Kidney (tissue), 14 donors: ENCODE results near the gene OCIAD2. TPM values are rescaled to one million over a fixed set of nuclear protein-coding genes. Genes with fewer than 3 reads are reported as not detected.
"Not testable (repeated sequence)": the region's sequence is repeated elsewhere in the genome, so short reads cannot be mapped to it uniquely, and the experiment has no call there.

ENCODE experiments used
- DNase-seq, 5 donors: peaks; one replicate each; pipeline ENCODE4 v3.0.0-alpha.2; 2013 to 2020
- FAIRE-seq: peaks from 2 replicates; lab custom pipeline; 2012; peaks lifted over from hg19 to GRCh38; lab: Jason Lieb, UNC
- H3K27ac ChIP-seq, 2 donors: one replicate each; pipeline ENCODE4 v1.7.0; 2013; ENCODE audit warnings: low read depth in 2 of 2, low read length in 2 of 2, inconsistent platforms in 1 of 2
- H3K27me3 ChIP-seq: one replicate; pipeline ENCODE4 v1.7.1; 2013; ENCODE audit warnings: low read length, inconsistent platforms; ENCODE audit not compliant: control insufficient read depth, insufficient read depth
- H3K36me3 ChIP-seq, 3 donors: one replicate each; pipeline versions ENCODE4 v1.7.0 to v1.7.1; 2013; ENCODE audit warnings: low read length in 3 of 3, control low read depth in 1 of 3, inconsistent platforms in 1 of 3; ENCODE audit not compliant: insufficient read depth in 3 of 3, control insufficient read depth in 2 of 3
- H3K4me1 ChIP-seq, 3 donors: one replicate each; pipeline versions ENCODE4 v1.7.0 to v1.7.1; 2013; ENCODE audit warnings: low read length in 3 of 3, inconsistent platforms in 1 of 3, low read depth in 1 of 3; ENCODE audit not compliant: control insufficient read depth in 2 of 3, insufficient read depth in 2 of 3
- H3K4me3 ChIP-seq, 3 donors: one replicate each; pipeline versions ENCODE4 v1.7.0 to v1.8.1; 2013; ENCODE audit warnings: low read length in 3 of 3, control low read depth in 1 of 3, inconsistent platforms in 1 of 3
- H3K9ac ChIP-seq, 3 donors: one replicate each; pipeline versions ENCODE4 v1.7.0 to v1.7.1; 2013; ENCODE audit warnings: low read length in 3 of 3, control low read depth in 1 of 3, inconsistent platforms in 1 of 3
- H3K9me3 ChIP-seq, 3 donors: one replicate each; pipeline versions ENCODE4 v1.7.0 to v1.7.1; 2013; ENCODE audit warnings: low read length in 3 of 3, control low read depth in 1 of 3, inconsistent platforms in 1 of 3; ENCODE audit not compliant: control insufficient read depth in 2 of 3, insufficient read depth in 1 of 3
- CTCF ChIP-seq: IDR thresholded peaks from 3 replicates; pipeline ENCODE4 v1.5.1; 2012; ENCODE audit warnings: mild to moderate bottlenecking, moderate library complexity, borderline replicate concordance; ENCODE audit not compliant: insufficient read depth; ENCODE audit errors: extremely low read depth
- intact Hi-C: fragments of 100-400 bp; cut with DNase I; formaldehyde crosslinking; loops from one replicate; pipeline ENCODE4 v1.11.1; 2022
- polyA plus RNA-seq: library from polyadenylated mRNA; stranded (reverse); fragments of 350-450 nt; fragmentation: Illumina TruSeq; extraction: RNeasy Lipid Tissue Mini Kit (QIAGEN cat#74804); gene quantifications from one replicate; pipeline ENCODE4 v1.2.3, GENCODE V29; 2014; ENCODE audit warnings: low read depth, low replicate concordance; ENCODE audit not compliant: insufficient read depth
- total RNA-seq: library from RNA; stranded (reverse); fragmentation: NEBNext Ultra II Directional; extraction: Animal tissue kit (Norgen Biotek cat#: 25700); gene quantifications from one replicate; pipeline ENCODE4 v1.2.1, GENCODE V29; 2021
- donor health status: control.
- donor health status: control.
- donor health status: control.
- donor health status: control.
- donor health status: control.
- donor health status: DM: yes; HTN: yes; CAD: no.
- donor health status: Normal renal cell carcinoma (clear cell type).

The OCIAD2 gene
- total and polyA plus RNA-seq, 2 donors from 2014 or later: 76.3 to 277 TPM

- no peak for TF ChIP-seq CTCF
- no peak overlapping the region for H3K9ac ChIP-seq
- H3K36me3 ChIP-seq: peaks cover 3 to 14% (median 10%) of the 10 kb centered on the region in 3 donors
- H3K27ac ChIP-seq: no peak overlapping the region
- no peaks in the 10 kb centered on the region for H3K4me1 ChIP-seq
- FAIRE-seq (no peak), DNase-seq (no peak)
- intact Hi-C loops: no loop called here
- H3K9me3 ChIP-seq: no peaks in the 10 kb centered on the region
- no peaks in the 10 kb centered on the region for H3K27me3 ChIP-seq
- H3K4me3 ChIP-seq: no peak overlapping the region
Observed at GRCh38 chr4:48851651-48852050, 54.9 kb downstream of the OCIAD2 start.

GRCh38 chr4:48848799-48849198 lies 57.8 kb downstream of the OCIAD2 start:
- H3K36me3 ChIP-seq: peaks cover 3 to 17% (median 9%) of the 10 kb centered on the region in 3 donors
- H3K27ac ChIP-seq, H3K9ac ChIP-seq, intact Hi-C loops, H3K27me3 ChIP-seq, H3K9me3 ChIP-seq, H3K4me3 ChIP-seq, FAIRE-seq, DNase-seq, H3K4me1 ChIP-seq: not testable (repeated sequence)

GRCh38 chr4:48844843-48845242 lies 61.7 kb downstream of the OCIAD2 start:
- Histone ChIP-seq H3K9me3 (no peaks in the 10 kb centered on the region), H3K36me3 (peaks cover 2 to 25% (median 4%) of the 10 kb centered on the region in 3 donors), H3K27ac (no peak overlapping the region), H3K9ac (no peak overlapping the region), H3K4me1 (no peaks in the 10 kb centered on the region), H3K4me3 (no peak overlapping the region), H3K27me3 (no peaks in the 10 kb centered on the region)
- FAIRE-seq (no peak), DNase-seq (no peak)
- intact Hi-C loops: no loop called here
- TF ChIP-seq CTCF: no peak

- Histone ChIP-seq H3K27me3 (no peaks in the 10 kb centered on the region), H3K4me3 (no peak overlapping the region), H3K4me1 (no peaks in the 10 kb centered on the region), H3K27ac (no peak overlapping the region), H3K9ac (no peak overlapping the region), H3K9me3 (no peaks in the 10 kb centered on the region), H3K36me3 (peaks cover 2 to 30% (median 6%) of the 10 kb centered on the region in 3 donors)
- DNase-seq (no peak), FAIRE-seq (no peak)
- no peak for TF ChIP-seq CTCF
- intact Hi-C loops: no loop called here
Observed at GRCh38 chr4:48841045-48841827, 65.3 kb downstream of the OCIAD2 start.
